Activated CD4-positive, CD25-positive, alpha-beta regulatory T cell (primary cell): ENCODE data around the gene EPHB2.

ENCODE experiments used
- DNase-seq, 4 experiments: peaks; one replicate each; lab custom pipeline; 2025; lab: John Stamatoyannopoulos, UW

The EPHB2 gene

GRCh38 chr1:22722901-22723550 lies 12.4 kb downstream of the EPHB2 start:
- DNase-seq: no peak

DNA sequence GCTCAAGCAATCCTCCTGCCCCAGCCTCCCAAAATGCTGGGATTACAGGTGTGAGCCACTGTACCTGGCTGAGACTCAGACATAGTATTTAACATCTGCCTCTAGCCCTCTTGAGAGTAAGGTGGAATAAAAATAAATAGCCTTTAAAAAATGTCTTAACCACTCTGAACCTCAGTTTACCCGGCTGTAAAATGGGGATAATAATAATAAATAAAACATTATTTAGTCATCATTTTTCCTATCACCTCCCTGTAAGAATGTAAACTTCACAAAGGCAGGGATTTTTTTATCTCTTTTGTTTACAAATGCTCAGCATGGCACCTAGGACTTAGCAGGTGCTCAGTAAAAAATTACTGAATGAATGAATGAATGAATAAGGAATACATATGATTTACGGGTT lies 17.2 kb downstream of the EPHB2 start:
- no peak for DNase-seq

- DNase-seq: no peak
Observed at GRCh38 chr1:22728751-22729399, 18.2 kb downstream of the EPHB2 start.

DNA sequence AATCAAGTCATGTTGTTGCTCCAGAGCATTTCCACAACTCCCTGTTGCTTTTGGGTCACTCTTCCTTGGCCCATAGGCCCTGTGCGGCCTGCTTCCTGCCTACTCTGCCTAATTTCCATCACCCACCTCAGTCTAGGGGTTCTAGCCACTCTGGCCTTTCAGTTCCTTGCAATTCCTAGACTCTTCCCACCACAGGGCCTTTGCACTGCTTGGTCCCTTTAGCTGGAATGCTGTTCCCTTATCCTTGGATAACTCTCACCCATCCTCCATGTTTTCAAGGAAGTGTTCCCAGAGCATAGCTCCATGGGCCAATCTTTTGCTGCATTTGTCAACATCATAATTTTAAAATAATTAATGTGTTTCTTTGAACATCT lies 18.7 kb downstream of the EPHB2 start:
- DNase-seq: no peak

GRCh38 chr1:22729912-22730311 lies 19.3 kb downstream of the EPHB2 start:
- DNase-seq: no peak

DNA sequence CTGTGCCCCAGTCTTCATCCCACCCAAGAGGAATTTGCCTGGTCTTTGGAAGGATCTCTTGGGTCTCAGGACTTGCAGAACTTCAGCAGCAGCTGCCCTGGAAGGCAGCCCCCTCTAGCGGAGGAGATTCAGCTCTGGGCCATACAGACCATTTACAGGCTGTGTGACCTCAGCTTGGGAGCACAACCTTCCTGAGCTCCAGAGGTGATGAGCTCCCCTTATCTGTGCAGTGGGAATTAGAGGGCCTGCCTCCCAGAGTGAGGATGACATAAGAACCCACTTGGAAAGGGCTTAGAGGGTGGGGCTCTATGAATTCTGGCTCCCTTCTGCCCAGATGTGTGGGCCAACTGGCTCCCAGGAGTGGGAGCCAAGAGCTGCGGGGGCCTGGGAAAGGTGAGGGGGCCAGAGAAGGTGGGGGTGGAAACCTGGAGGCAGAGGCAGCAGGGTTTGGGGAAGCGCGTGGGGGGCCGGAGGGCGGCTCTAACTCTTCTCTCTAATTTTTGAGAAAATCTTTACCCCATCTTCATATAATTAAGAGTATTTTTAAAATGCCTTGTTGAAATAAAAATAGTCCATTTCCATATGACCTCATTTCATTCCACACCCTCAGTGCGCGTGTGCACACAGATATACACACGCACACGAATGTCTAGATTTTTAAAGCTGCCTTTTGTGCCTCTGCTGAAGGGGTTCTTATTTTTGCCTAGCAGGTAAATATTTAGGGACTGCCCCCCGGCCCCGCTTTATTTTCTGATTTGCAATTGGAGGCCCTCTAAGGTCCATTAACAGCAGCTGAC lies 21.5 kb downstream of the EPHB2 start:
- no peak for DNase-seq

DNA sequence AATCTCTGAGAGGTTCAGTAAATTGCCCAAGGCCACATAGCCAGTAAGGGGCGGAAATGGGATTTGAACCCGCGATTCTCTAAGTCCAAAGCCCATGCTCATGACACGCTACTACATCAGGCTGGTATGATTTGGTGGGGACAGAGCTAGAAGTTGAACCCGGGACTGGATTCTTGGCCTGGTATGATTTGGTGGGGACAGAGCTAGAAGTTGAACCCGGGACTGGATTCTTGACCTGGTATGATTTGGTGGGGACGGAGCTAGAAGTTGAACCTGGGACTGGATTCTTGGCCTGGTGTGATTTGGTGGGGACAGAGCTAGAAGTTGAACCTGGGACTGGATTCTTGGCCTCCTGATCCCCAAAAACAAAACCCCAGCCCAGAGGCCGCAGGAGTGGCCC lies 23.0 kb downstream of the EPHB2 start:
- DNase-seq: no peak

DNA sequence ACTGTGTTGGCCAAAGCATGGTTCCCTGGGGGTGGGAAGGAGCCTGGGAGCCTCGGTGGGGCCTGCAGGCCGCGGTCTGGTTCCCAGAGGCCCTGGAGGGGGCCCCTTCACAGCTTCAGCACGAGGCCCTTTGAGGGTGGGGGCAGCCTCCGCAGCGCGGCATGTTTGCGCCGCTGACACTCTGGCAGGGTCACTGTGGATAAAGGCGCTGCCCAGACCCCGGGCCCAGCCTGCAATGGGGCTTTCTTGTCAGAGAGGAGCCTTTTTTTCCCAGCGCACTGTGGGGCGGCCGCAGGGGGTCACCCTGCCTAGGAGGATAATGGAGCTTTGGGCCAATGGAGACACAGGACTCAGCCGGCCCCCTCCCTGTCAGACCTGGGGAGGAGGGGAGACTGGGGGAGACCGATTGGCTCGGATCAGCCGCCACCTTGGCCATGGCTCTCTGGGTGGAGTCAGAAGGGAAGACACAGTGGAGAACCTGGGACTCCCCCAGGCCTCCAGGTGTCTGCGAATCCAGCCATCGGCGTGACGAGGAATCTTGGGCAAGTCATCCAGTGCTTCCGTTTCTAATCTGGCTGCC lies 26.0 kb downstream of the EPHB2 start:
- no peak for DNase-seq

- DNase-seq: no peak
Observed at GRCh38 chr1:22737374-22738068, 26.9 kb downstream of the EPHB2 start.

GRCh38 chr1:22738069-22738435 lies 27.4 kb downstream of the EPHB2 start:
- no peak for DNase-seq

DNA sequence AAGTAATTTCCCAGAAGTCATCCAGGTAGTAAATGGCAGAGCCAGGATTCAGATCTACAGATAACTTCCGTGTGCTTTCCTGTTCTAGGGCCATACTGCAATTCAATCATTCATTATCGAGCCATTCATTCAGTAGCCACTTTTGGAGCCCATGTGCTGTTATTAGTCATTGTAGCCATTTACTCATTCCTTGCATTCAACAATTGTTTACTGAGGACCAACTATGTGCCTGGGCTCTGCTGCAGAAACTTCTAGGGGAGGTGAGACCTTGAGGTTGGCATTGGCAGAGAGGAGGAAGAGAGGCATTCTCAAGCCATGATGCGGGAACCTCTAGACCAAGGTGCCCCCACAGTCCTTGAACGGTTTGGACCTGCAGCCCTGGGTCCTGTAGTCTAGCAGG lies 27.9 kb downstream of the EPHB2 start:
- no peak for DNase-seq

- DNase-seq: no peak
Observed at GRCh38 chr1:22739648-22740385, 29.2 kb downstream of the EPHB2 start.

DNA sequence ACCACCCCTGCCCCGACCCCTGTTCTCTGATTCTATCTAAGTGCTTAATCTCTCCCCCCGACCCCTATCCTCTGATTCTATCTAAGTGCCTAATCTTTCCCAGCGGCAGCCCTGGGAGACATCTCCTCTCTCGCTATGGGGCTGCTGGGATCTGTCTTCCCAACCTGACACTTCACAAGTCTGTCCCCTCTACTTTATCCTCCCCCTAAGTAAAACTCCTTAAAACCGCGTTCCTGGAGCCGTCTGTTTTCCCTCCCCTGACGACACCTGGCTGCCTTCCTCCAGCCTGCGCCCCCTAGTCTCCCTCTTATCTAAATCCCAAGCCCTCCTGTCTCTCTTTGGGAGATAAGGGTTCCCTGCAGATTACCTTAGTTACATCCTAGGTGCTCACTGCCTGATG lies 30.5 kb downstream of the EPHB2 start:
- DNase-seq: no peak

DNA sequence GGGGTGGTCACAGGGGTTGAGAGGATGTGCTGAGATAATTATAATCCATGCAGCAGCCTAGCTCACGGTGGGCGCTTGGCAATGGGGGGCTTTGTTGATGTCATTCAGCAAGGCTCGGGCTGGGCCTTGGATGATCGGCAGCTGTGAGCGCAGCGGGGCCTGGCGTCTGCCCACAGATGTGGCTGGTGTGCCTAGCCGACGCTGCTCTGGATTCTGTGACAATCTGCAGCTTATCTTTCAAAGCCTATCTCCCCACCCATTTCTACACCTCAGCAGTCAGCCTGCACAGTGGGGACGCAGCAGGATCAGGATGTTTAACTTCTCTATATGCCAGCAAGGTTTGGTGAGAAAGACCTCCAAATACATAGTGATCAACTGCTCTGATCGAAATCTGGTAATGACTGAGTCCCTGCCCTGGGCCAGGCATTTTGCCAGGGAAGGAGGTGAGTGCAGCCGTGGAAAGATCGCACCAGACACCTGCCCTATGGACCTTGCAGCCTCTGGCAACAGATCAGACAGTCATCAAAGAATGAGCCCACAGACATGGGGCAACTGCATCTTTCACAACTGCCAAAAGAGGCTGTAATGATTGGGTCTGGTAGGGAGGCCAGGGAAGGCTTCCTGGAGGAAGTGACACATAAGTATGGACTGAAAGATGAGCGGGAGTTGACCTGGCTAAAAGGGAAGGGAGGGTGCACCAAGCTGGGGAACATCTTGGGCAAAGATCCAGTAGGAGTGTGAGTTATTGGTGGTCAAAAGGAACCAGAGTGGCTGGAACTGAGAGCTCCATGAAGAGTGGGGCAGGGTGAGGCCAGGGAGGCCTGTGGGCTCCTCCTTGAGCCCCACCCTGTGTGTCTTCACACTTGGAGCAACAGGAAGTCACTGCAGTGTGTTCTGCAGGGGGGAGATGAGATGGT lies 35.3 kb downstream of the EPHB2 start:
- DNase-seq: no peak

DNA sequence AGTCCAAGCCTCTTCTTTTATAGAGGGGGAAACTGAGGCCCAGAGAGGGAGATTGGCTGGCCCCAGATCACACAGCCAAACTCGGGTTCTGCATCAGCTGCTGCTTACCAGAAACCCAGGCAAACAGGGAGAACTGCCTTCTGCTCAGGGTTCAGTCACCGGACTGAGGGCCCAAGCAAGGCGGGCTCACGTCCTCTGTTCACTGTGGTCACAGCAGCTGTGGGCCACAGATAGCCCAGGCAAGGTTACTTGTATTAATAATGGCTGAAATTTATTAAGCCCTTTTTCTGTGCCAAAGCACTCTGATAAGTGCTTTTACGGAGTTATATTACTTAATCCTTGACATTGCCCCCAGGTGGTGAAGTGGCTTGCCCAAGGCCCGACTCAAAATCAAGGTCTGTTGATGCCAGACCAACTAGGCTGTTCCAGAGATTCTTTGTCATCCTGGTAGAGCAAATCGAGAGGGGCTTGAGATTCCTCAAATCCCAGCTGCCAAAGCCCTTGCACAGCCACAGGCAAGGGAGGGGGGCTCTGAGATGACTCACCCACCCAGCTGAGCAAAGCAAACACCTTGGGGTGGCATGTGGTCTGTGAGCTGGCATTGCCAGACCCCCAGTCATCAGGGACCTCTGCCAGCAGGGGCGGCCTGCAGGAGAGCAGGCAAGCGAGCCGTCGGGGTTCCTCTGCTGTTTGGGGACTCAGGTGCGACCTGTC lies 36.5 kb downstream of the EPHB2 start:
- no peak for DNase-seq

GRCh38 chr1:22747735-22748073 lies 37.1 kb downstream of the EPHB2 start:
- DNase-seq: no peak

GRCh38 chr1:22749503-22749902 lies 38.9 kb downstream of the EPHB2 start:
- DNase-seq: no peak

DNA sequence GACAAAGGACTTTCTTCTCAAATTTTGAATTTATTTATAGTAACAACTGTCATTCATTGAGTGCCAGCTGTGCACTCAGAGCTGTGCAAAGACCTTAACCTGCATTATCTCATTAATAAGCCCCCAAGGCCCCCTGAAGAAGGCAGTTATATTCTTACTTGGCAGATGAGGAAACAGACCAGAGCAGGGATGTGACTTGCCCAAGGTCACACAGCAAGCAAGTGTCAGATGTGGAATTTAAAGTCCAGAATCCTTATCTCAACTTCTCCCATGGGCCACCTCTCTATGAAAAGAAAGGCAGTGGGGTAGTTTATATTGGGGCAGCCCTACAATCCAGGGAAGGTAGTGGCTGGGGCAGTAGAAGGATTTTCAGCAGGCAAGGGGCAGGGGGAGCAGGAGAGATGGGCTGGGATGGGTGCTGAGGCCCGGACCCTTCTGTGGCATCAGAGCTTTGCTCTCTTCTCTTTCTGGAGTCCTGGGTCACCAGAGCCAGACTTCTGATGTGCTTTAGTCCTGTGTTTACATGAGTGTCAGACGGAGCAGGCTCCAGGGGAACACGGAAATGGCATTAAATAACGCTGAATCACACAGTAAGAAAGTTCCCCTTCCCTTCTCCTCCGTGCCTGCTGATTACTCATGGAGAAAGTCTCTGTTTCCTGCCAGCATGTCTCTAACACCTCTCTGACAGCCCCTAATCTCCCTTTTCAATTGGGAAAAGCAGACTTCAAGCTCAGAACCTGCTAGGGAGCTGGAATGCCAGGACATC lies 39.5 kb downstream of the EPHB2 start:
- no peak for DNase-seq

DNA sequence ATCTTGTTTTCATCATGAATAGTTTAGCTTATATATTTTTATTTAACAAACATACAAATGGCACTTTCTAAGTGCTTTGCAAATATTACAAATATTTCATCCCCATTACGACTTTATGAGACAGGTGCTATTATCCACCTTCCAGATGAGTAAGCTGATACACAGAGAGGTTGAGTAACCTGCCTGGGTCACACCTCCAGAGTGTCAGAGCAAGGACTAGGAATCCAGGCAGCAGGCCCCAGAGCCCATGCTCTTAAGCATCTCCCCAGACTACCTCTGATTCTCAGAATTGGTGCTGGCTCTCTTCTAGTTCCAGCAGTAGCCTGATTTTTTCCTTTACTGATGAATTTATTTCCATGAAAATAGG lies 40.0 kb downstream of the EPHB2 start:
- DNase-seq: no peak
